GM21381 (cell line): ENCODE measurements around the gene TRMT1.
A peak's percentile ranks its signal among the peaks of the same experiment; 100 is the strongest.
"Not testable (repeated sequence)": the region's sequence is repeated elsewhere in the genome, so short reads cannot be mapped to it uniquely, and the experiment has no call there.

ENCODE experiments used
- ATAC-seq: cut with Tn5 transposase; IDR thresholded peaks from one replicate; pipeline ENCODE4 v1.9.1; 2021; ENCODE audit warnings: mild to moderate bottlenecking, moderate library complexity; ENCODE audit not compliant: unreplicated experiment

TRMT1 gene

GRCh38 chr19:13116282-13117175, at the start of gene TRMT1:
TRMT1 (minus strand) TSS chr19:13116740; CDS start chr19:13116399, 341 bp downstream.
- peak; percentile 49 for ATAC-seq

- not testable (repeated sequence) for ATAC-seq
Observed at GRCh38 chr19:13166151-13166550, 49.6 kb upstream of the TRMT1 start.

GRCh38 chr19:13165162-13165997, 48.8 kb upstream of the TRMT1 start:
- no peak for ATAC-seq

- ATAC-seq = no peak
Observed at GRCh38 chr19:13164343-13165161, 48.0 kb upstream of the TRMT1 start.

- no peak for ATAC-seq
Observed at GRCh38 chr19:13163609-13164342, 47.2 kb upstream of the TRMT1 start.

- ATAC-seq = peak; percentile 47
Observed at GRCh38 chr19:13162724-13163608, 46.4 kb upstream of the TRMT1 start.

GRCh38 chr19:13160557-13160956, 44.0 kb upstream of the TRMT1 start:
- no peak for ATAC-seq

GRCh38 chr19:13159713-13160112, 43.2 kb upstream of the TRMT1 start:
- no peak for ATAC-seq

- ATAC-seq = peak; percentile 6
Observed at GRCh38 chr19:13155472-13156359, 39.2 kb upstream of the TRMT1 start.

- ATAC-seq = no peak
Observed at GRCh38 chr19:13154911-13155471, 38.5 kb upstream of the TRMT1 start.

- ATAC-seq = no peak
Observed at GRCh38 chr19:13154241-13154778, 37.8 kb upstream of the TRMT1 start.

- no peak for ATAC-seq
Observed at GRCh38 chr19:13153569-13154240, 37.2 kb upstream of the TRMT1 start.

- peak; percentile 26 for ATAC-seq
Observed at GRCh38 chr19:13152974-13153568, 36.5 kb upstream of the TRMT1 start.

- ATAC-seq = peak; percentile 2
Observed at GRCh38 chr19:13152356-13152973, 35.9 kb upstream of the TRMT1 start.

- peak; percentile 37 for ATAC-seq
Observed at GRCh38 chr19:13151605-13152355, 35.2 kb upstream of the TRMT1 start.
